Measurements from ENCODE around the gene AGAP1. TPM values are rescaled to one million over a fixed set of nuclear protein-coding genes. Genes with fewer than 3 reads are reported as not detected.
A peak's percentile ranks its signal among the peaks of the same experiment; 100 is the strongest.

Gene AGAP1
- total and polyA plus RNA-seq, 4 donors, result 2.0 to 8.5 (median 5.4) TPM

DNA sequence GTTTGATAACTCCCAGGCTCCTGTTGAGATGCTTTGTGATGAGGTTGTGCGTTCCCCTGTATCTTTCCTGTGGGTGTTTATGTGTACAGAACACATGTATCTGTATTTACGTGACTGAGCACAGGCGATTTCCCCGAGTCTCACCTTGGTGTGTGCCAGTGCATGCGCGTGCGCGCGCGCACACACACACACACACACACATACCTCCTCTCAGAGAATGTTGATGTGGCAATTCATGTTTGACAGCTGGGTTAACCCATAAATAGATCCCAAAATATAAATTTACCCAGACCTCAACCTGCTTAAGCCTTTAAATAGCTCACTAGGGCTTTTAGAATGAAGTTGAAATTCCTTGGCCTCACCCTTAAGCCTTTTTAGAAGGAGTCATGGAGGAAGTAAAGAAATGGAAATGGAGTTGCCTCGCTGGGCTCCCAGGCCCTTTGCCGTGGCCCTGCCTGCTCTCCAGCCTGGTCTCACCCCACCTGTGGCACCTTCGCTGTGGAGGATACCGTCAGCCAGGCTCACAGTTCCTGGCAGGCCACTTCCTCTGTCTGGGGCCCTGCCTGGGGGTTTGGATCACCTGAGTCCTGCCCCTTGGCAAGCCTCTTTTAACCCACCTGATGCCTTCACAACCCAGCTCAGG, 20.3 kb downstream of the AGAP1 start (continued):
- no peak for TF ChIP-seq RXRA (IDR thresholded peaks at IDR 0.05)
- TF ChIP-seq YY1 (IDR thresholded peaks at IDR 0.05), result no peak
- no peak for TF ChIP-seq ZBTB33 (IDR thresholded peaks at IDR 0.05)

DNA sequence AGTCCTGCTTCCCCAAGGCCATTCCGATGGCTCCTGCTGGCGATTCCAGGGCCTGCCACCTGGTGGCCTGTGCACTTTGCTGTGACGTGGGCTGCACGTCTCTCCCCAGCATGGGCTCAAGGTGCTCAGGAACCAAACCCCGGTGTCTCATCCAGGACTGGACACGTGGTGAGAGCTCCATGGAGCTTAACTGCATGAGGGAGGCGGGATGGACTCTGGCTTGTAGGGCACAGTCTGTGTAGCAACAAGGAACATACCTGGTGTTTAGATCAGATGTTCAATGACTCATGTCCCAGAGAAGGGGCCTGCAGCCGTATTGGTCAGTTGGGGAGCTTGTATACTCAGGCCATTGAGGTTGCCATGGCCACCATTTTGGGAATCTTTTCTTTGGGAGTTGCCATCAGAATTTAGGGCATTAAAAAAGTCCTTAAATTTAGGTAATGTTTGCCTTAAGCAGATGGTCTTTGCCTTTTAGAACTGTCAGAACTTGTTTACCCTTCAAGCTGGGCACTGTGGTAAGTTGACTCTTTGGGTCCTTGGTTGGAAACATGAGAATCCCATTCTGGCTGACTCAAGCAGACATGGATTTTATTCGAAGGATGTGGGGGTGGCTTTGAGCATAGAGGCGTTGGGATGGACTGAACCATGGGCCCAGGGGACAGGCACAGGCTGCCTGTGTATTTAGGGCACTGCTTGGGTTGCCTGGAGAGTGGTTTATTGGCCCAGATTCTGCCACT, 21.0 kb downstream of the AGAP1 start:
- H3K27me3 ChIP-seq (ENCODE audit: control insufficient read depth in 4 of 4, insufficient read depth in 4 of 4, low read length in 3 of 4), result no peaks in the 10 kb centered on the region
- 56% methylated on average over 10 of the region's 10 CpGs for WGBS
- no peaks in the 10 kb centered on the region for H3K9me3 ChIP-seq (ENCODE audit: control insufficient read depth in 4 of 4, low read length in 3 of 4)
- no peak for DNase-seq (ENCODE audit: low spot score)
- no peak overlapping the region for H3K4me3 ChIP-seq (ENCODE audit: low read depth in 1 of 3, low read length in 3 of 3)
- no peak overlapping the region for H3K9ac ChIP-seq (ENCODE audit: low read depth in 1 of 2, low read length in 2 of 2)
- H3K27ac ChIP-seq (ENCODE audit: low read depth in 1 of 2, low read length in 2 of 2), result peak overlapping the region; percentile 64 to 75
- H3K4me1 ChIP-seq (ENCODE audit: control insufficient read depth in 4 of 4, insufficient read depth in 4 of 4, low read length in 3 of 4), result peaks cover 3 to 28% (median 13%) of the 10 kb centered on the region in 4 donors
- H3K36me3 ChIP-seq (ENCODE audit: control insufficient read depth in 4 of 4, insufficient read depth in 3 of 4, low read depth in 1 of 4, low read length in 3 of 4), result no peaks in the 10 kb centered on the region
- no peak for TF ChIP-seq FOXA1 (IDR thresholded peaks at IDR 0.05)
- no peak for TF ChIP-seq GABPA (IDR thresholded peaks at IDR 0.05 in 1 of 2, conservative IDR thresholded peaks at IDR 0.05 in 1 of 2)
- TF ChIP-seq ZBTB33 (IDR thresholded peaks at IDR 0.05), result peak; percentile 83
- TF ChIP-seq, protein P1, sequence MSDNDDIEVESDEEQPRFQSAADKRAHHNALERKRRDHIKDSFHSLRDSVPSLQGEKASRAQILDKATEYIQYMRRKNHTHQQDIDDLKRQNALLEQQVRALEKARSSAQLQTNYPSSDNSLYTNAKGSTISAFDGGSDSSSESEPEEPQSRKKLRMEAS (IDR thresholded peaks at IDR 0.05), result peak; percentile 88
- no peak for TF ChIP-seq TAF1 (conservative IDR thresholded peaks at IDR 0.05)
- TF ChIP-seq JUND (IDR thresholded peaks at IDR 0.05), result peak; percentile 81 to 94
- peak; percentile 98 to 99 for TF ChIP-seq HNF4A (conservative IDR thresholded peaks at IDR 0.05)
- peak; percentile 46 to 75 for TF ChIP-seq RXRA (IDR thresholded peaks at IDR 0.05)
- no peak for TF ChIP-seq NR2F2 (IDR thresholded peaks at IDR 0.05)
- peak; percentile 94 for TF ChIP-seq HNF4G (IDR thresholded peaks at IDR 0.05)
- peak; percentile 29 for TF ChIP-seq CTCF (IDR thresholded peaks at IDR 0.05; ENCODE audit: low read depth, low read length, missing input control)
- TF ChIP-seq RAD21 (IDR thresholded peaks at IDR 0.05), result peak in 1 of 2 donors; percentile 68
- peak in 1 of 2 donors; percentile 33 for TF ChIP-seq EGR1 (IDR thresholded peaks at IDR 0.05; ENCODE audit: low read depth in 2 of 2)
- peak; percentile 59 for TF ChIP-seq FOXA2 (IDR thresholded peaks at IDR 0.05)
- TF ChIP-seq, protein P2, sequence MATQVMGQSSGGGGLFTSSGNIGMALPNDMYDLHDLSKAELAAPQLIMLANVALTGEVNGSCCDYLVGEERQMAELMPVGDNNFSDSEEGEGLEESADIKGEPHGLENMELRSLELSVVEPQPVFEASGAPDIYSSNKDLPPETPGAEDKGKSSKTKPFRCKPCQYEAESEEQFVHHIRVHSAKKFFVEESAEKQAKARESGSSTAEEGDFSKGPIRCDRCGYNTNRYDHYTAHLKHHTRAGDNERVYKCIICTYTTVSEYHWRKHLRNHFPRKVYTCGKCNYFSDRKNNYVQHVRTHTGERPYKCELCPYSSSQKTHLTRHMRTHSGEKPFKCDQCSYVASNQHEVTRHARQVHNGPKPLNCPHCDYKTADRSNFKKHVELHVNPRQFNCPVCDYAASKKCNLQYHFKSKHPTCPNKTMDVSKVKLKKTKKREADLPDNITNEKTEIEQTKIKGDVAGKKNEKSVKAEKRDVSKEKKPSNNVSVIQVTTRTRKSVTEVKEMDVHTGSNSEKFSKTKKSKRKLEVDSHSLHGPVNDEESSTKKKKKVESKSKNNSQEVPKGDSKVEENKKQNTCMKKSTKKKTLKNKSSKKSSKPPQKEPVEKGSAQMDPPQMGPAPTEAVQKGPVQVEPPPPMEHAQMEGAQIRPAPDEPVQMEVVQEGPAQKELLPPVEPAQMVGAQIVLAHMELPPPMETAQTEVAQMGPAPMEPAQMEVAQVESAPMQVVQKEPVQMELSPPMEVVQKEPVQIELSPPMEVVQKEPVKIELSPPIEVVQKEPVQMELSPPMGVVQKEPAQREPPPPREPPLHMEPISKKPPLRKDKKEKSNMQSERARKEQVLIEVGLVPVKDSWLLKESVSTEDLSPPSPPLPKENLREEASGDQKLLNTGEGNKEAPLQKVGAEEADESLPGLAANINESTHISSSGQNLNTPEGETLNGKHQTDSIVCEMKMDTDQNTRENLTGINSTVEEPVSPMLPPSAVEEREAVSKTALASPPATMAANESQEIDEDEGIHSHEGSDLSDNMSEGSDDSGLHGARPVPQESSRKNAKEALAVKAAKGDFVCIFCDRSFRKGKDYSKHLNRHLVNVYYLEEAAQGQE (IDR thresholded peaks at IDR 0.05), result no peak
- peak; percentile 71 for TF ChIP-seq YY1 (IDR thresholded peaks at IDR 0.05)
- TF ChIP-seq SP1 (IDR thresholded peaks at IDR 0.05), result peak; percentile 91
- TF ChIP-seq ATF3 (IDR thresholded peaks at IDR 0.05), result peak; percentile 41

Data from liver (tissue), 9 donors.